Stimulated activated CD4-positive, alpha-beta T cell treated with anti-CD3 and anti-CD28 coated beads, TNF-alpha, amount 100 ng/mL, for 4 hours (primary cell): ENCODE measurements around the gene EPB41.
"Not testable (repeated sequence)": the region's sequence is repeated elsewhere in the genome, so short reads cannot be mapped to it uniquely, and the experiment has no call there.

ENCODE experiments used
- DNase-seq, 3 experiments: peaks; one replicate each; pipeline ENCODE4 v3.0.0-alpha.2; 2020; ENCODE audit warnings: low read depth in 3 of 3

EPB41 gene

GRCh38 chr1:28927266-28927647, 12.9 kb downstream of the EPB41 start:
- no peak for DNase-seq

- DNase-seq: no peak
These were observed 13.4 kb downstream of the EPB41 start for GRCh38 chr1:28927648-28928313.

GRCh38 chr1:28928314-28928941, 14.1 kb downstream of the EPB41 start:
- no peak for DNase-seq

GRCh38 chr1:28933277-28933676, 18.9 kb downstream of the EPB41 start:
- DNase-seq: no peak

- DNase-seq: no peak
These were observed 19.5 kb downstream of the EPB41 start for GRCh38 chr1:28933918-28934317.

- no peak for DNase-seq
These were observed 20.3 kb downstream of the EPB41 start for GRCh38 chr1:28934676-28935075.

- DNase-seq: no peak
These were observed 20.9 kb downstream of the EPB41 start for GRCh38 chr1:28935293-28935692.

- DNase-seq: no peak
These were observed 21.7 kb downstream of the EPB41 start for GRCh38 chr1:28936094-28936493.

GRCh38 chr1:28936528-28936927, 22.2 kb downstream of the EPB41 start:
- no peak for DNase-seq

GRCh38 chr1:28943581-28943980, 29.2 kb downstream of the EPB41 start:
- not testable (repeated sequence) for DNase-seq

- no peak for DNase-seq
These were observed 35.6 kb downstream of the EPB41 start for GRCh38 chr1:28950006-28950405.

- no peak for DNase-seq
These were observed 36.1 kb downstream of the EPB41 start for GRCh38 chr1:28950449-28950848.

GRCh38 chr1:28954126-28954726, 39.9 kb downstream of the EPB41 start:
- DNase-seq: no peak

- no peak for DNase-seq
These were observed 41.7 kb downstream of the EPB41 start for GRCh38 chr1:28956038-28956464.

- DNase-seq: not testable (repeated sequence)
These were observed 47.9 kb downstream of the EPB41 start for GRCh38 chr1:28962114-28962831.

GRCh38 chr1:28965271-28965870, 51.0 kb downstream of the EPB41 start:
- no peak for DNase-seq

GRCh38 chr1:28966617-28967016, 52.2 kb downstream of the EPB41 start:
- DNase-seq: no peak

GRCh38 chr1:28971980-28972771, 57.8 kb downstream of the EPB41 start:
- no peak for DNase-seq

- DNase-seq: no peak
These were observed 59.4 kb downstream of the EPB41 start for GRCh38 chr1:28973596-28974421.

GRCh38 chr1:28974432-28974831, 60.1 kb downstream of the EPB41 start:
- DNase-seq: no peak
